Nephron progenitor cell (in vitro differentiated cells): ENCODE results near the gene UCN2.
A peak's percentile ranks its signal among the peaks of the same experiment; 100 is the strongest.
"Not testable (repeated sequence)": the region's sequence is repeated elsewhere in the genome, so short reads cannot be mapped to it uniquely, and the experiment has no call there.

Experiments used
- DNase-seq: peaks from one replicate; pipeline ENCODE4 v3.0.0; 2021
- H3K27ac Mint-ChIP-seq: 2 replicates; pipeline ENCODE4 v1.8.0; 2021; ENCODE audit warnings: mild to moderate bottlenecking, moderate library complexity, mixed read lengths
- H3K27me3 Mint-ChIP-seq: 2 replicates; pipeline ENCODE4 v1.8.0; 2021; ENCODE audit warnings: mild to moderate bottlenecking, low read depth, mixed read lengths; ENCODE audit not compliant: poor library complexity
- H3K36me3 Mint-ChIP-seq: 2 replicates; pipeline ENCODE4 v1.8.0; 2021; ENCODE audit warnings: low read depth, mixed read lengths
- H3K4me1 Mint-ChIP-seq: 2 replicates; pipeline ENCODE4 v1.8.0; 2021; ENCODE audit warnings: mixed read lengths
- H3K4me3 Mint-ChIP-seq: 2 replicates; pipeline ENCODE4 v1.8.0; 2021; ENCODE audit warnings: mild to moderate bottlenecking, moderate library complexity, mixed read lengths
- H3K9me3 Mint-ChIP-seq: 2 replicates; pipeline ENCODE4 v1.8.0; 2021; ENCODE audit warnings: mild to moderate bottlenecking, moderate library complexity, mixed read lengths
- TF ChIP-seq, protein P1 (sequence below): fragments of 200-600 bp; sonication (generic); IDR thresholded peaks from 2 replicates; pipeline ENCODE4 v1.5.0; 2021; ENCODE audit warnings: antibody characterized with exemption

Gene UCN2

GRCh38 chr3:48552111-48552951 lies 11.2 kb downstream of the UCN2 start:
- no peak overlapping the region for H3K27ac Mint-ChIP-seq

GRCh38 chr3:48551651-48552050 lies 11.9 kb downstream of the UCN2 start:
- H3K27me3 Mint-ChIP-seq, H3K4me3 Mint-ChIP-seq, DNase-seq, H3K27ac Mint-ChIP-seq, H3K9me3 Mint-ChIP-seq: not testable (repeated sequence)
- Mint-ChIP-seq H3K36me3 (peaks cover 33% of the 10 kb centered on the region), H3K4me1 (peaks cover 59% of the 10 kb centered on the region)

More at GRCh38 chr3:48552111-48552951, 11.2 kb downstream of the UCN2 start:
- H3K27me3 Mint-ChIP-seq = peaks cover 4% of the 10 kb centered on the region
- no peak for DNase-seq
- H3K36me3 Mint-ChIP-seq = peaks cover 27% of the 10 kb centered on the region
- H3K4me1 Mint-ChIP-seq = peaks cover 59% of the 10 kb centered on the region
- H3K9me3 Mint-ChIP-seq = no peaks in the 10 kb centered on the region
- no peak overlapping the region for H3K4me3 Mint-ChIP-seq
- TF ChIP-seq, protein P1, sequence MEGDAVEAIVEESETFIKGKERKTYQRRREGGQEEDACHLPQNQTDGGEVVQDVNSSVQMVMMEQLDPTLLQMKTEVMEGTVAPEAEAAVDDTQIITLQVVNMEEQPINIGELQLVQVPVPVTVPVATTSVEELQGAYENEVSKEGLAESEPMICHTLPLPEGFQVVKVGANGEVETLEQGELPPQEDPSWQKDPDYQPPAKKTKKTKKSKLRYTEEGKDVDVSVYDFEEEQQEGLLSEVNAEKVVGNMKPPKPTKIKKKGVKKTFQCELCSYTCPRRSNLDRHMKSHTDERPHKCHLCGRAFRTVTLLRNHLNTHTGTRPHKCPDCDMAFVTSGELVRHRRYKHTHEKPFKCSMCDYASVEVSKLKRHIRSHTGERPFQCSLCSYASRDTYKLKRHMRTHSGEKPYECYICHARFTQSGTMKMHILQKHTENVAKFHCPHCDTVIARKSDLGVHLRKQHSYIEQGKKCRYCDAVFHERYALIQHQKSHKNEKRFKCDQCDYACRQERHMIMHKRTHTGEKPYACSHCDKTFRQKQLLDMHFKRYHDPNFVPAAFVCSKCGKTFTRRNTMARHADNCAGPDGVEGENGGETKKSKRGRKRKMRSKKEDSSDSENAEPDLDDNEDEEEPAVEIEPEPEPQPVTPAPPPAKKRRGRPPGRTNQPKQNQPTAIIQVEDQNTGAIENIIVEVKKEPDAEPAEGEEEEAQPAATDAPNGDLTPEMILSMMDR = no peak

GRCh38 chr3:48548729-48549705 lies 14.6 kb downstream of the UCN2 start:
- peaks cover 38% of the 10 kb centered on the region for H3K4me1 Mint-ChIP-seq
- peak overlapping the region; percentile 85 for H3K27ac Mint-ChIP-seq

DNA sequence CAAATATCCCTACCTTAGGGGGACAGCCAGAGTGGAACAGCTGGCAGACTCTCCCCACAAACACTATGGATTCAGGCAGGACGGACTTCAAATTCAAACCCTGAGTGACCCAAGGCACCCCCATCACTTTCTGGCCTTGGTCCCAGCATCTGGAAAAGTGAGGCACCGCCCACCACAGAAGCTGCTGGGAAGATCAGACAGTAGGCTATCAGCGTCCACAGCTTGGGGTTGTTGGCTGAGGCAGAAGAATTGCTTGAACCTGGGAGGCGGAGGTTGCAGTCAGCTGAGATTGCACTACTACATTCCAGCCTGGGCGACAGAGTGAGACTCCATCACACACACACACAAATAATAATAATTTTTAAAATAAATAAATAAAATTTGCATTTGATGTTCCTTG lies 15.5 kb downstream of the UCN2 start:
- H3K9me3 Mint-ChIP-seq = no peaks in the 10 kb centered on the region
- peaks cover 35% of the 10 kb centered on the region for H3K4me1 Mint-ChIP-seq
- no peak overlapping the region for H3K27ac Mint-ChIP-seq
- H3K4me3 Mint-ChIP-seq = no peak overlapping the region
- DNase-seq = no peak
- TF ChIP-seq, protein P1 = no peak
- peaks cover 7% of the 10 kb centered on the region for H3K27me3 Mint-ChIP-seq
- peaks cover 59% of the 10 kb centered on the region for H3K36me3 Mint-ChIP-seq

More at GRCh38 chr3:48548729-48549705, 14.6 kb downstream of the UCN2 start:
- DNase-seq = peak; percentile 84
- TF ChIP-seq, protein P1 = peak; percentile 80
- Mint-ChIP-seq H3K27me3 (peaks cover 7% of the 10 kb centered on the region), H3K4me3 (no peak overlapping the region), H3K9me3 (no peaks in the 10 kb centered on the region), H3K36me3 (peaks cover 50% of the 10 kb centered on the region)

- H3K27me3 Mint-ChIP-seq = peaks cover 7% of the 10 kb centered on the region
- DNase-seq = no peak
- no peak overlapping the region for H3K27ac Mint-ChIP-seq
- H3K9me3 Mint-ChIP-seq = no peaks in the 10 kb centered on the region
- H3K36me3 Mint-ChIP-seq = peaks cover 71% of the 10 kb centered on the region
- H3K4me3 Mint-ChIP-seq = no peak overlapping the region
- peaks cover 30% of the 10 kb centered on the region for H3K4me1 Mint-ChIP-seq
- TF ChIP-seq, protein P1 = no peak
These were observed 17.3 kb downstream of the UCN2 start for GRCh38 chr3:48546203-48546829.
